HG03159 (cell line): ENCODE results near the gene ARIH1.
A peak's percentile ranks its signal among the peaks of the same experiment; 100 is the strongest.
"Not testable (repeated sequence)": the region's sequence is repeated elsewhere in the genome, so short reads cannot be mapped to it uniquely, and the experiment has no call there.

Experiments
- ATAC-seq: cut with Tn5 transposase; IDR thresholded peaks from one replicate; pipeline ENCODE4 v1.9.1; 2021; ENCODE audit warnings: mild to moderate bottlenecking, moderate library complexity; ENCODE audit not compliant: unreplicated experiment

ARIH1 gene, protein sequence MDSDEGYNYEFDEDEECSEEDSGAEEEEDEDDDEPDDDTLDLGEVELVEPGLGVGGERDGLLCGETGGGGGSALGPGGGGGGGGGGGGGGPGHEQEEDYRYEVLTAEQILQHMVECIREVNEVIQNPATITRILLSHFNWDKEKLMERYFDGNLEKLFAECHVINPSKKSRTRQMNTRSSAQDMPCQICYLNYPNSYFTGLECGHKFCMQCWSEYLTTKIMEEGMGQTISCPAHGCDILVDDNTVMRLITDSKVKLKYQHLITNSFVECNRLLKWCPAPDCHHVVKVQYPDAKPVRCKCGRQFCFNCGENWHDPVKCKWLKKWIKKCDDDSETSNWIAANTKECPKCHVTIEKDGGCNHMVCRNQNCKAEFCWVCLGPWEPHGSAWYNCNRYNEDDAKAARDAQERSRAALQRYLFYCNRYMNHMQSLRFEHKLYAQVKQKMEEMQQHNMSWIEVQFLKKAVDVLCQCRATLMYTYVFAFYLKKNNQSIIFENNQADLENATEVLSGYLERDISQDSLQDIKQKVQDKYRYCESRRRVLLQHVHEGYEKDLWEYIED

DNA sequence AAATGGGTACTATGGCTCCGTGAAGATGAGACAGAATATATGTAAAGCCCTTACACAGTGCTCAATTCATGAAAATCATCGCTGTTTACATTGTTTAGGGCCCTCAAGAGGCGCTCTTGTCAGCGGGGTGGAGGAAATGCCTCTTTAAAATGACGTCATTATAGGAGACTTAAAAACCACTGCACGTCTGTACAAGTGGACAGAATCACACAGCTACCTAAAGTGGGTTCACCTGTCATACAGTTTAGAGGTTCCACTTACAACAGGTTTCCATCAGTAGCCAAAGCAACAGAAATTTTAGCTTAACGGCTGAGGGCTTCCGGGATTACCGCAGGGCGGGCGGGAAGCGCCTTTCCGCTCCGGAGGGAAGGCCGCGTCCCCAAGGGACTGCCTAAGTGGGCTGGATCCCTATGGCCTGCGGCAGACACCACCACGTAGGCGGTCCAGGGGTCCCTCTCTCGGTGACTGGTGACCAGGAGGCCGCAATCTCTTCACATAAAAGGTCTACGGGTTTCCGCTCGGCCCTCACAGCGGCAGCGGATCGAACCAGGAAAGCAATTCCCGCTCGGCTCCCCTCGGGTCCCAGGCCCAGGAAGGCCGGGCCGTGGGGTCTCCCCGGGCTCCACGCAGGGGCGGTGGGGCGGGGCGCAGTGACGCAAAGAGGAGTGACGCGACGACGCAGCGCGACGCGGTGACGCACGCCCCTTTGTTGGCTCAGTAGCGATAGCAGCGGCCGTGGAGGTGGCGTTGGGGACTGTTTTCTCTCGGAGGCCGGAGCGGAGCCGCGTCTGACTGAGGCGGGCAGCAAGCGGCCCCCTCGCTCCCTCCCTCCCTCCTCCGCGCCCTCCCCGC lies at the start of gene ARIH1:
Gene ARIH1 (plus strand): TSS at position 717 of the 852 bp plus-strand sequence. CDS start 310 bp downstream, outside the sequence.
- ATAC-seq = peak; percentile 81

DNA sequence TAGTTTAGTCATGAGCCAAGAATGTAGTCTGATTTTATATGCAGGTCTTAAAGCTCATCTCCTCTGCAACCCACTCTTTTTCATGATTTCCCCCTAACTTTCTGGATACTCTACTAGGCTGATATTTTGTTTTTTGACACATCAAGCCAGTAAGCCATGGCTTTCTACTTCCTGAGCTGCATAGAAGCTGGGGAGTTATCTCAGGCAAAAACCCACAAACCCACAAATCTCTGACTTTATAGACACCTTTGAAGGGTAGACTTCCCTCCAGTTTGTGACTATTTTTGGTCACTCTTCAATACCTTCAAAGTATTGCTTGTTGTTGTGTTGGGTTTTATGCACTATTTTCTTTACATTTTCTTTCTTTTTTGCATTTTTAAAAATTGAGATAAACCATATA lies 47.4 kb upstream of the ARIH1 start:
- no peak for ATAC-seq

DNA sequence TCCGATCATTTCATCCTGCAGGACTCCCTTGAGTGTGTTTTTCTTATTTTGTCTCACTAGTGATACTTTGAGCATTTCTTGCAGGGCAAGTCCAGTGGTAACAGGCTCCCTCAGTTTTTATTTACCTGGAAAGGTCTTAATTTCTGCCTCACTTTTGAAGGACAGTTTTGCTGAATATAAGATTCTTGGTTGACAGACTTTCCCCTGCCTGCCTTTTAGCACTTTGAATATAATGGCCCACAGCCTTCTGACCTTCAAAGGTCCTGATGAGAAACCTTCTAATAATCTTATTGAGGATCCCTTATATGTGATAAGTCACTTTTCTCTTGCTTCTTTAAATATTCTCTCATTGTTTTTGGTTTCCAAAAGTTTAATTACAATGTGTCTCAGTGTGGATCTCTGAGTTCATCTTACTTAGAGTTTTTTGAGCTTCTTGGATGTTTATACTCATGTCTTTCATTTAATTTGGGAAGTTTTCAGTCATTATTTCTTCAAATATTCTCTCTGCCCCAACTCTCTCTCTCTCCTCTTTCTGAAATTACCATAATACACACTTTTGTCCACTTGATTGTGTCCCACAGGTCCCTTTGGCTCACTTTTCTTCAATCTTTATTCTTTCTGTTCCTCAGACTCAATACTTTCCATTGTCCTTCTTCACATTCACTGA lies 36.3 kb upstream of the ARIH1 start:
- ATAC-seq = no peak

DNA sequence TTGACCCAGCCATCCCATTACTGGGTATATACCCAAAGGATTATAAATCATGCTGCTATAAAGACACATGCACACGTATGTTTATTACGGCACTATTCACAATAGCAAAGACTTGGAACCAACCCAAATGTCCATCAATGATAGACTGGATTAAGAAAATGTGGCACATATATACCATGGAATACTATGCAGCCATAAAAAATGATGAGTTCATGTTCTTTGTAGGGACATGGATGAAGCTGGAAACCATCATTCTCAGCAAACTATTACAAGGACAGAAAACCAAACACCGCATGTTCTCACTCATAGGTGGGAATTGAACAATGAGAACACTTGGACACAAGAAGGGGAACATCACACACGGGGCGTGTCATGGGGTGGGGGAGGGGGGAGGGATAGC lies 31.3 kb upstream of the ARIH1 start:
- not testable (repeated sequence) for ATAC-seq

DNA sequence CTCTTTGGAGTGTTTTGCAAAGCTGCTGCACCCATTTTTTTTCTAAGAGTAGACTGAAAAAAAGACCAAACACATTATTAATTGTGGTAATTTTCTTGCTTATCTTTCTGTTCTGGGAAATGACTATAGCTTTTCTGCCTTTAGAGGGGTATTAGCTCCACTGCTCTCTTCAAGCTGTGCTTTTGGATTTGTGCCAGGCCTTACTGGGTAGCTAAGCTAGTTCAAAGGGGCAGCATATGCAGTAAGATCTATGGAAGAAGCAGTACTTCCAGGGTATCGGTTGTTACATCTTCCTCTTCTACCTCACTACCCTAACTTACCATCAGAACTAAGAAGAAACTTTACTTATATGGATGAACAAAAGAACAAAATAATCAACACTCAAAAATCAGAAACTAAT lies 28.7 kb upstream of the ARIH1 start:
- ATAC-seq = no peak

DNA sequence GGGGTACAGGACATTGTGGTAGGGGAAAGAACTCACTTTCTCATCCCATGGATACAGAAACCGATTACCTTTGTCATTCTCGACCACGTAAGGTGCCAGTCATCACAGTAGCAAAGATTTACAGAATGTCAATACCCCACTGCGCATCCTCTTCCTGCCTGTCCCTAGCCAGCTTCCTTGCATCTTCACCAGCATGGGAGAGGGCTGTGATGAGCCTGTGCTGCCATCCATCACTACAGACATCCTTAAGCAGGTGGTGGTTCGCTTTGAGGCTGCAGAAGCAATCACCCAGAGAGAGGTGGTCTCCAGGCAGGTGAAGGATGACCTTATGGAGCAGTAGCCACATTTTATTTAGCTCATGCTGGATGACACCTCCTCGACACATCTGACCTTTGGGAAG lies 23.3 kb upstream of the ARIH1 start:
- ATAC-seq = no peak

DNA sequence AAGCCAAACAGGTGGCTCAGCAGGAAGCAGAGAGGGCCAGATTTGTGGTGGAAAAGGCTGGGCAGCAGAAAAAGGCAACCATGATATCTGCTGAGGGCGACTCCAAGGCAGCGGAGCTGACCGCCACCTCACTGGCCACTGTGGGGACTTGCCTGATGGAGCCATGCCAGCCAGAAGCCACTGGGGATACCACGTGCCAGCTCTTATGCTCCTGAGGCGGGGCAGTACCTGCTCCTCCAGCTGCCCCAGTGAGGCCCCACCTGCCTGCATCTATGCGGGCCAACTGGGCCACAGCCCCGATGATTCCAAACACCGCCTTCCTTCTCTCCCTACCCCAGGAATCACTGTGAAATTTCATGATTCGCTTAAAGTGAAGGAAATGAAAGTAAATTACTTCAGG lies 22.9 kb upstream of the ARIH1 start:
- no peak for ATAC-seq

DNA sequence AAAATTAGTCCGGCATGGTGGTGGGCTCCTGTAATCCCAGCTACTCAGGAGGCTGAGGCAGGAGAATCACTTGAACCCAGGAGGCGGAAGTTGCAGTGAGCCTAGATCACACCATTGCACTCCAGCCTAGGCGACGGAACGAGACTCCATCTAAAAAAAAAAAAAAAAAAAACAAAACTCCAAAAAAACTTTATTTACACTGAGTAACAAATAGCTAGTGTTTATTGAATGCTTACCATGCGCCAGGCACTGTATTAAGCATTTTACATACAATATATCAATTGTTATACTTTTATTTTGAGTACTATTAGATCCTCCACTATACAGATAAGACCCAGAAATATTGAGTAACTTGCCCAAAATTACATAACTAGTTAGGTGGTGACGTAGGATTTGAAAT lies 17.4 kb upstream of the ARIH1 start:
- no peak for ATAC-seq

DNA sequence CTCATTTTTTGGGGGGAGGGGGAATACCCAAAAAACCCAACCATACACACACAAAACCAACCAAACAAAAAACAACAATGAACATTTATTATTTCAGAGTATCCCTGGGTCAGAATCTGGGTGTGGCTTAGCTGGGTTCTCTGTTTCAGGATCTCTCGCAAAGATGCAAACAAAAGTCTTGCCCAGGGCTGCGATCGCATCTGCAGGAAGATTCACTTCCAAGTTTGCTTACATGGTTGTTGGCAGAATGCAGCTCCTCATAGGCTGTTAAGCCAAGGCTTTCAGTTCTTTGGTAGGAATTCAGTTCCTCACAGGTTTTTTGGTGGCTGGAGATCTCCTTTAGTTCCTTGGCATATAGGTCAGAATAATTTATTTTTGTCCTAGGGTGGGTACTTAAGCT lies 13.7 kb upstream of the ARIH1 start:
- ATAC-seq = no peak

DNA sequence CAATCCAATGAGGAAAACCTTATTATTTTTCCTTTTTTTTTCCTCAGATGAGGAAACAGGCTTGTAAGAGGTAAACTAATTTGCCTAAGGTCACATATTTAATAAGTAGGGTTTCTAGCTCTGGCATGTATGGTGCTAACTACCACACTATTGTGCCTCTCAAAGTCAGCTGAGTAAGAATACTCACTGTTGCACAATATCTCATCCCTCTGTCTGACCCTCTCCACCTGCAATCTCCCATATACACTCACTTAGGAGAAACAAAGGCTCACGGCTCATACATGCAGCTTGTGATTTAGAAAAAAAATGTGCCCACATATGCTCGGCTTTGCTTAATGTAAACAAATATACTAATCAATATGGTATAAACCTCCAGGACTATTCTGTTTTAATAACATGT lies 10.4 kb upstream of the ARIH1 start:
- no peak for ATAC-seq

DNA sequence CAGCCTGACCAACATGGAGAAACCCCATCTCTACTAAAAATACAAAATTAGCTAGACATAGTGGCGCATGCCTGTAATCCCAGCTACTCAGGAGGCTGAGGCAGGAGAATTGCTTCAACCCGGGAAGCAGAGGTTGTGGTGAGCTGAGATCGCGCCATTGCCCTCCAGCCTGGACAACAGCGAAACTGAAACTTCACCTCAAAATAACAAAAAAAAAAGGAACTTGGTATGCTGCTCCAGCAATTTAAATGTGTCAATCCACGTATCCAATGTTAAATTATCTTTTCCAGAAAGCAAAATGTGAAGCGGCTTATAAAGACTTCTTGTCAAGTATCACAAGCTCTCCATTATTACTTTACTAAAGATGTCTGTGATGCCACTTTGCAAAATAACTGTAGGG lies 9.9 kb upstream of the ARIH1 start:
- ATAC-seq = no peak

DNA sequence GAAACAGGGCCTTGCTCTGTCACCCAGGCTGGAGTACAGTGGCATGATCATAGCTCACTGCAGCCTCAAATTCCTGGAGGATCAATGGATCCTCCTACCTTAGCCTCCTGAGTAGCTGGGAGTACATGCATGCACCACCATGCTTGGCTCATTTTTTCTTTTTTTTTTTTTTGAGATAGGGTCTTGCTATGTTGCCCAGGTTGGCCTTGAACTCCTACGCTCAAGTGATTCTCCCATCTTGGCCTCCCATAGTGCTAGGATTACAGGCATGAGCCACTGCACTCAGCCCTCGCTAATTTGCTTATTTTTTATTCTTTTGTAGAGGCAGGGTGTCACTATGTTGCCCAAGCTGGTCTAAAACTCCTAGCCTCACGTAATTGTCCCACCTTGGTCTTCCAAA lies 6.0 kb upstream of the ARIH1 start:
- ATAC-seq = no peak

DNA sequence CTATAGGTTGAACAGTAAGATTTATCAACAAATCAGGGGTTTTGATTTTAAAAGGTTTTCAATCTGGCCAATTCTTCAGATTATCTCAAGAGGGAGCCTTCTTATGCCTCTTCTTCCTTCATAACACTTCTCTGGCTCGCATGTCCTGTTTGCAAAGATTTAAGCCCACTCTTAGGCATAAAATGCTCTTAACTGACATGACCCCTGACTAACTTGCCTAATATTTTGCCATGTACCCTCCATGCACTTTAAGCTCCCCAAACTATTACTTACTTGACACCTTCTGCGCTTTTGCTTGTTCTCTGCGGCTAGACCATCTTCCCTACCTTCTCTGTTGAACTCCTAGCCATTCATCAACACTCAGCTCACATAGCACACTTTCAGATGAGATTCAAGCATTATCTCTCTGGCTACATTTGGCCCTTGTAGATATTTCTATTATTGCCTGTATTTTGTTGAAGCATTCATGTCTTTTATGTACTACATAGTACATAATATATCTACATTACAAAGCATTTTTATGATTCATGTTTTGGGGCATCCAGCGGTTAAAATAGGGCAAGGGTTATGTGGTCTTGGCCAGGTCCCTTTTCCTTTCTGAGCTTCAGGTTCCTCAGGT lies 1.0 kb upstream of the ARIH1 start:
- ATAC-seq = no peak

DNA sequence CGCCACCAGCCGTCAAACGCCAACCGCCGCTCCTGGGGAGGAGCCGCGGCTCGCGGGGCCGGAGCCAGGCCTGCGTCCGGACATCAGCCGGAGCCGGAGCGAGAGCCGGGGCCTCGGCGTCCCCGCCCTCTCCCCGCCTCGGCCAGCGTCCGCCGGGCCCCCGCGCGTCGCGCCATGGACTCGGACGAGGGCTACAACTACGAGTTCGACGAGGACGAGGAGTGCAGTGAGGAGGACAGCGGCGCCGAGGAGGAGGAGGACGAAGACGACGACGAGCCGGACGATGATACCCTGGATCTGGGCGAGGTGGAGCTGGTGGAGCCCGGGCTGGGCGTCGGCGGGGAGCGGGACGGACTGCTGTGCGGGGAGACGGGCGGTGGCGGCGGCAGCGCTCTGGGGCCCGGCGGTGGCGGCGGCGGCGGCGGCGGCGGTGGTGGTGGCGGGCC lies 359 bp downstream of the ARIH1 start:
- no peak for ATAC-seq

DNA sequence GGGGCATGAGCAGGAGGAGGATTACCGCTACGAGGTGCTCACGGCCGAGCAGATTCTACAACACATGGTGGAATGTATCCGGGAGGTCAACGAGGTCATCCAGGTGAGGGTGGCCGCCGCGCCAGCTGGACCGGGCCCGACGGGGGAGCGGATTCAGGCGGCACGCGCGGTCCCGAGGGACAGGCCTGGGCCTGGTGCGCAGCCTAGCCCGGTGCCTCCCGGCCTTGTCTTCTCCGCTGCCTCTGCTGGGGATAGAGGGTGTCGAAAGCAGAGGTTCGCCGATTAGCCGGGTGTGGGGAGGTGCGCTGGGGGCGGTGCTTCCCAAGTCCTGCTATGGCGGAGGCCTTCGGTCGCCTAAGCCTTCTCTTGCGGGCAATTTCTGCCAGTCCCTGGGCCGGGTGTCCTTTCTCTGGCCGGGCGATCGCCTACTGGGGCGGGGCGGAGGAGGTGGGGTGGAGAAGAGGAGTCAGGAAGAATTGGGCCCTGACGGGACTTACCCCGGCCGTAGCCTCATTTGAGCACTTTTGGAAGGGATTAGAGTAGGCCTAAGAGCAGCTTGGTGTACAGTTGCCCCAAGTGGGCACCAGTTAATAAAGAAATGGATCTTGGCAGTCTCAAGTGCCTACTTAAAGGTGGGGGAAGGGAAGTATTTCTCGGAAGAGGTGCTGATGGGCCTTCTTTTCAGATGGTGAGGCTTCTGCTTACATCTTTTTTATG lies 940 bp downstream of the ARIH1 start:
- ATAC-seq = peak; percentile 37

DNA sequence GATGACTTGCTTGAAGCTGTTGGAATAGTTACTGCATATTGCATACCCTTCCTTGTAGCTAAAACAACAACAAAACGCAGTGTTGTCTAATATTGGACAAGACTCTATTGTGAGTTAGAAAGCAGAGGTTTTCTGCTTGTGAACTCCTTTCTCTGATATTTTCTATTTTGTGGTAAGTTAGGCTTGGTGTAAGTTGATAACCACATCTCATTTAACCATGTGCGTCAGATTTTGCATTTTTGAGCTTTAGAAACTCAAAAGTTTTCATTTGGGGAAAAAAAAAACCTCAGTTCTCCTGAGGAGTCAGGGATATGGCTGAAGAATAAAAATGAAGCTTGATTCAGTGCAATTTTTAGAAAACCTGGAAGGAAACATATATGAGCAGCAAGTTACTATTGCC lies 1.5 kb downstream of the ARIH1 start:
- ATAC-seq = no peak

DNA sequence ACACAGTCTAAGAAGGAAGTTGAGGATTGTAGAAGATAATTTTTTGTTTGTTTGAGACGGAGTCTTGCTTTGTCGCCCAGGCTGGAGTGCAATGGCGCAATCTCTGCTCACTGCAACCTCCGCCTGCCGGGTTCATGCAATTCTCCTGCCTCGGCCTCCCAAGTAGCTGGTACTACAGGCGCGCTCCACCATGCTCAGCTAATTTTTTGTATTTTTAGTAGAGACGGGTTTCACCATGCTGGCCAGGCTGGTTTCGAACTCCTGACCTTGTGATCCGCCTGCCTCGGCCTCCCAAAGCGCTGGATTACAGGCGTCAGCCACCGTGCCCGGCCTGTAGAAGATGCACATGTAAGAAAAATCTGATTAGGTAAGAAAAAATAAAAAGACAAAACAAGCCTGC lies 2.2 kb downstream of the ARIH1 start:
- ATAC-seq = not testable (repeated sequence)

DNA sequence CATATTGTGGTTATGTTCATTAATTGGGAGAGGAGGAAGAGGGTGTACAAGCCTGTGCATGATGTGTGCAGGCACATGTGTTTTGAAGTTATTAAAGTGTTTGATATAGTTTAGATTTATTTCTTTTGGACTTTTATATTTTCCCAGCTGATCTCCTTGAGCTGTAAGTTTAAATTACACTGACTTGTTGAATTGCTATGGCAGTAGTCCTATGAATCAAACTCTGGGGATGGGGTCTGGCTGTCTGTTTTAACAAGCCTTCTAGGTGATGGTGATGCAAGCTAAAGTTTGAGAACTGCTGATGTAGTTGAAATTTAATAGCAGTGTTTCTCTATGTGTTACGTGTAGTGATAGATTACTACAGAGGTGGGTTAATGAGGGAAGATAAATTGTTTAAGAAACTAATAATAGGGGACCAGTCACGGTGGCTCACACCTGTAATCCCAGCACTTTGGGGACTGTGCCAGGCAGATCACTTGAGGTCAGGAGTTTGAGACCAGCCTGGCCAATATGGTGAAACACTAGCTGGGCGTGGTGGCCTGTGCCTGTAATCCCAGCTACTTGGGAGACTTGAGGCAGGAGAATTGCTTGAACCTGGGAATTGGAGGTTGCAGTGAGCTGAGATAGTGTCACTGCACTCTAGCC lies 7.0 kb downstream of the ARIH1 start:
- no peak for ATAC-seq

DNA sequence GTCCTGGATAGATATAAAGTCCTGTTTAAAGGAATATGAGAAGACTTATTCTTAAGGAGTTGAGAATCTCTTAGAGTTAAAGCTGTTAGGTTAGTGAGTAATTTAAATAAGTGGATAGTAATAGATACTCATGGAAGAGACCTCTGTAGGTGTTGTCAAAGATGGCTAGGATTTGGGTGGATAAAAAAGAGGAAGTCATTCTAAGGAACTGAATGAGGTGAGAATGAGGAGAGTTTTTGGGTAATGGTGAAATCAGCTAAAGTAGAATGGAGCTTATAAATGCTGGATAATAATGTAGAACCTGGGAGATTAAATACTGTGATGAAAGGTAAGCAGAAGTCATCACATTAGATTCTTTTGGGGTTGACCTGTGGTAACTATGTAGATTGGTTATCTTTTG lies 8.1 kb downstream of the ARIH1 start:
- no peak for ATAC-seq

DNA sequence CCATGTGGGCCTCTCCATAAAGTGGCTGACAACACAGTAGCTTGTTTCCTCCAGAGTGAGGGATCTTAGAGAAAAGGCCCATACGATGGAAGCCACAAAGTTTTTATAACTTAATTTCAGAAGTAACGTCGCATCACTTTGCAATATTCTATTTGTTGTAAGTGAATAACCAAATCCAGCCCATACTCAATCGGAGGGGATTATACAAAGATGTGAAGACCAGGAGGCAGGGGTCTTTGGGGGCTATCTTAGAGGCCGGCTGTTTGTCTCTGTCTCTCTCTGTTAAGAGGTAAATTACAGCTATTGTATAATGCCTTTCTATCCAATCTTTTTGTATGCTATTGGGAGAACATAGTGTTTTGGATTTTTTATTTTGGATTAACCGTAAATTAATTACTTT lies 9.1 kb downstream of the ARIH1 start:
- ATAC-seq = no peak
